WTC11 (cell line): Measurements from ENCODE around the gene RIN3. TPM values are rescaled to one million over a fixed set of nuclear protein-coding genes. Genes with fewer than 3 reads are reported as not detected.

Experiments
- ATAC-seq: fragments of 200-7000 bp; cut with Tn5 transposase; 2 replicates; pipeline ENCODE4 v1.10.0; 2021; ENCODE audit warnings: mild to moderate bottlenecking, moderate library complexity
- CTCF ChIA-PET: fragments of 300-600 bp; sonication (Branson Sonifier 250); formaldehyde crosslinking; loops from one replicate; lab custom pipeline; 2021; ENCODE audit warnings: antibody characterized with exemption; lab: Charles Lee
- POLR2A ChIA-PET: fragments of 350-600 bp; sonication (Branson Sonifier 250); formaldehyde crosslinking; loops from one replicate; lab custom pipeline; 2021; ENCODE audit warnings: antibody characterized with exemption; lab: Charles Lee
- DNase-seq: peaks from one replicate; pipeline ENCODE4 v3.0.0; 2021; ENCODE audit warnings: low spot score
- H3K27ac Mint-ChIP-seq: 2 replicates; pipeline ENCODE4 v1.8.0; 2021; ENCODE audit warnings: mixed read lengths
- H3K27me3 Mint-ChIP-seq: 2 replicates; pipeline ENCODE4 v1.8.0; 2021; ENCODE audit warnings: low read depth, mild to moderate bottlenecking, moderate library complexity, mixed read lengths
- H3K36me3 Mint-ChIP-seq: 2 replicates; pipeline ENCODE4 v1.8.0; 2021; ENCODE audit warnings: mixed read lengths
- H3K4me1 Mint-ChIP-seq: 2 replicates; pipeline ENCODE4 v1.8.0; 2022; ENCODE audit warnings: mixed read lengths
- H3K4me3 Mint-ChIP-seq: 2 replicates; pipeline ENCODE4 v1.8.0; 2021; ENCODE audit warnings: mild to moderate bottlenecking, moderate library complexity, mixed read lengths
- H3K9me3 Mint-ChIP-seq: 2 replicates; pipeline ENCODE4 v1.8.0; 2021; ENCODE audit warnings: mixed read lengths
- ATF1 ChIP-seq: sonication (generic); formaldehyde crosslinking; IDR thresholded peaks from 2 replicates; pipeline ENCODE4 v1.8.1; 2023; ENCODE audit warnings: mild to moderate bottlenecking, moderate library complexity, missing genetic modification reagents
- ETV6 ChIP-seq: sonication (generic); formaldehyde crosslinking; IDR thresholded peaks from 2 replicates; pipeline ENCODE4 v1.8.1; 2022; ENCODE audit warnings: mild to moderate bottlenecking, missing genetic modification reagents
- FOXP1 ChIP-seq: sonication (generic); formaldehyde crosslinking; IDR thresholded peaks from 2 replicates; pipeline ENCODE4 v1.8.0; 2022; ENCODE audit warnings: missing genetic modification reagents, mild to moderate bottlenecking, moderate library complexity, borderline replicate concordance
- GRHL2 ChIP-seq: fragments of 250-450 bp; sonication (Bioruptor Pico); IDR thresholded peaks from 2 replicates; pipeline ENCODE4 v1.8.0; 2022; ENCODE audit warnings: mild to moderate bottlenecking, moderate library complexity; ENCODE audit not compliant: insufficient replicate concordance, severe bottlenecking
- IRF2 ChIP-seq: sonication (generic); formaldehyde crosslinking; IDR thresholded peaks from 2 replicates; pipeline ENCODE4 v1.8.0; 2022; ENCODE audit warnings: low read depth, missing genetic modification reagents, borderline replicate concordance
- JAZF1 ChIP-seq: fragments of 250-450 bp; sonication (Bioruptor Pico); IDR thresholded peaks from 2 replicates; pipeline ENCODE4 v1.9.0; 2021; ENCODE audit warnings: moderate library complexity, mild to moderate bottlenecking, inconsistent platforms
- TEAD1 ChIP-seq: sonication (generic); formaldehyde crosslinking; IDR thresholded peaks from 2 replicates; pipeline ENCODE4 v1.8.0; 2022; ENCODE audit warnings: mild to moderate bottlenecking, missing genetic modification reagents
- ZNF121 ChIP-seq: sonication (generic); formaldehyde crosslinking; IDR thresholded peaks from 2 replicates; pipeline ENCODE4 v1.8.0; 2023; ENCODE audit warnings: missing genetic modification reagents
- ZNF317 ChIP-seq: sonication (generic); formaldehyde crosslinking; IDR thresholded peaks from 2 replicates; pipeline ENCODE4 v1.8.1; 2023; ENCODE audit warnings: low read depth, mild to moderate bottlenecking, moderate library complexity, missing genetic modification reagents, borderline replicate concordance
- total RNA-seq: library from RNA; stranded (reverse); gene quantifications from 3 replicates; pipeline ENCODE4 v1.2.3, GENCODE V29; 2021
- TF ChIP-seq, protein P1 (sequence below): sonication (generic); formaldehyde crosslinking; IDR thresholded peaks from 2 replicates; pipeline ENCODE4 v1.8.0; 2023; ENCODE audit warnings: mild to moderate bottlenecking, missing genetic modification reagents
- TF ChIP-seq, protein P2 (sequence below): sonication (generic); formaldehyde crosslinking; IDR thresholded peaks from 2 replicates; pipeline ENCODE4 v1.8.1; 2022; ENCODE audit warnings: mild to moderate bottlenecking, missing genetic modification reagents, moderate library complexity, borderline replicate concordance
- TF ChIP-seq, protein P3 (sequence below): sonication (generic); formaldehyde crosslinking; IDR thresholded peaks from 2 replicates; pipeline ENCODE4 v1.8.1; 2022; ENCODE audit warnings: low read depth, mild to moderate bottlenecking, moderate library complexity, missing genetic modification reagents, borderline replicate concordance
- TF ChIP-seq, protein P4 (sequence below): sonication (generic); formaldehyde crosslinking; IDR thresholded peaks from 2 replicates; pipeline ENCODE4 v1.8.0; 2022; ENCODE audit warnings: mild to moderate bottlenecking, missing genetic modification reagents
- TF ChIP-seq, protein P5 (sequence below): sonication (generic); formaldehyde crosslinking; IDR thresholded peaks from 2 replicates; pipeline ENCODE4 v1.8.1; 2023; ENCODE audit warnings: mild to moderate bottlenecking, missing genetic modification reagents

RIN3 gene
- total RNA-seq, 1 experiment from 2014 or later: 3.3 TPM

DNA sequence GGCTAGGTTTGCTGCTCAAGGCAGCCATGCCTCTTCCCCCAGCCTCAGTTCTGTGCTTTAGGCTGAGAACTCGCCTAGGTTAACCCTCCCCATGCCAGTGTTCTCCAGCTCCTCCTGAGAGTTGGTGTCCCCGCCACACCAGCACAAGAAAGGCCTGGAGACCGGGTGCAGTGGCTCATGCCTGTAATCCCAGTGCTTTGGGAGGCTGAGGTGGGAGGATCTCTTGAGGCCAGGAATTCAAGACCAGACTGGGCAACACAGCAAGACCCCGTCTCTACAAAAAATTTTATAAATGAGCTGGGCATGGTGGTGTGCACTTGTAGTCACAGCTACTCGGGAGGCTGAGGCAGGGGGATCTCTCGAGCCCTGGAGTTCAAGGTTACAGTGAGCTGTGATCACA is 10.2 kb downstream of the RIN3 start:
- Mint-ChIP-seq H3K27ac (no peak overlapping the region), H3K36me3 (no peaks in the 10 kb centered on the region), H3K9me3 (no peaks in the 10 kb centered on the region), H3K4me3 (no peak overlapping the region), H3K27me3 (no peaks in the 10 kb centered on the region), H3K4me1 (no peaks in the 10 kb centered on the region)
- TF ChIP-seq IRF2 (CRISPR knock-in tag) (no peak), FOXP1 (CRISPR knock-in tag) (no peak), ETV6 (CRISPR knock-in tag) (no peak), ZNF121 (CRISPR knock-in tag) (peak; percentile 82), ZNF317 (no peak)
- TF ChIP-seq, protein P1, sequence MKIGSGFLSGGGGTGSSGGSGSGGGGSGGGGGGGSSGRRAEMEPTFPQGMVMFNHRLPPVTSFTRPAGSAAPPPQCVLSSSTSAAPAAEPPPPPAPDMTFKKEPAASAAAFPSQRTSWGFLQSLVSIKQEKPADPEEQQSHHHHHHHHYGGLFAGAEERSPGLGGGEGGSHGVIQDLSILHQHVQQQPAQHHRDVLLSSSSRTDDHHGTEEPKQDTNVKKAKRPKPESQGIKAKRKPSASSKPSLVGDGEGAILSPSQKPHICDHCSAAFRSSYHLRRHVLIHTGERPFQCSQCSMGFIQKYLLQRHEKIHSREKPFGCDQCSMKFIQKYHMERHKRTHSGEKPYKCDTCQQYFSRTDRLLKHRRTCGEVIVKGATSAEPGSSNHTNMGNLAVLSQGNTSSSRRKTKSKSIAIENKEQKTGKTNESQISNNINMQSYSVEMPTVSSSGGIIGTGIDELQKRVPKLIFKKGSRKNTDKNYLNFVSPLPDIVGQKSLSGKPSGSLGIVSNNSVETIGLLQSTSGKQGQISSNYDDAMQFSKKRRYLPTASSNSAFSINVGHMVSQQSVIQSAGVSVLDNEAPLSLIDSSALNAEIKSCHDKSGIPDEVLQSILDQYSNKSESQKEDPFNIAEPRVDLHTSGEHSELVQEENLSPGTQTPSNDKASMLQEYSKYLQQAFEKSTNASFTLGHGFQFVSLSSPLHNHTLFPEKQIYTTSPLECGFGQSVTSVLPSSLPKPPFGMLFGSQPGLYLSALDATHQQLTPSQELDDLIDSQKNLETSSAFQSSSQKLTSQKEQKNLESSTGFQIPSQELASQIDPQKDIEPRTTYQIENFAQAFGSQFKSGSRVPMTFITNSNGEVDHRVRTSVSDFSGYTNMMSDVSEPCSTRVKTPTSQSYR (CRISPR knock-in tag): no peak
- DNase-seq (no peak), ATAC-seq (no peak)
- ChIA-PET POLR2A (interaction anchor here (1.1 kb wide), 1 partner anchor 30 kb away, joined by 4 read pairs; no protein-coding TSS in a partner anchor), CTCF (interaction anchor here (1.4 kb wide), 1 partner anchor 90 kb away, joined by 4 read pairs; no protein-coding TSS in a partner anchor)

DNA sequence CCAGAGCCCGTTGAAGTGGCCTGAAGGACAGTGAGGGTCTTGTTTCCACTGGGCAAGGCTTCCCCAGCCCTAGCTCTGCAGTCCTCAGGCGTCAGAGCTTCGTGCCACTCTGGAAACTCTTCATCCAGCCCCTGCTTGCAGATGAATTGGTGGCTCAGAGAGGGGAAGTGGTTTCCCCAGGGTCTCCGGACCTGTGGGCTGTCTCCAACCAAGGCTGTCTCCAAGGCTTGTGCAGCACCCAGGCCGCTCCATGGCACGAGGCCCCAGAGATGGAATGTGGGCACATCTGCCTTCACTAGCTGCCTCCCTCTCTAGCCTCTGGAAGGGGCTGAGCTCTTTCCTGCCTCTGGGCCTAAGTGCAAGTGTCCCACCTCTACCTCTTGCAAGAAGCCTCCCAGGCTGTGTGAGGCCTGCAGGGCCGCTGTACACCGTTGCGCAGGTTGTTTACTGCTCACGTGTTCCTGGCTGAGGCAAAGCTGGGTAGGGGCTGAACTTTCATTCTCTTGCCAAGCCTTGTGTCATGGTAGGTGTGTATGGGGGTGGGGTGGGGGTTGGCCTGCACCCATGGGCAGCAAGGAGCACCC is 11.1 kb downstream of the RIN3 start:
- Mint-ChIP-seq H3K4me1 (no peaks in the 10 kb centered on the region), H3K36me3 (no peaks in the 10 kb centered on the region), H3K9me3 (no peaks in the 10 kb centered on the region), H3K27ac (no peak overlapping the region), H3K4me3 (no peak overlapping the region), H3K27me3 (no peaks in the 10 kb centered on the region)
- TF ChIP-seq TEAD1 (CRISPR knock-in tag) (no peak), ZNF121 (CRISPR knock-in tag) (no peak), ATF1 (CRISPR knock-in tag) (no peak), GRHL2 (CRISPR knock-in tag) (no peak), JAZF1 (CRISPR knock-in tag) (no peak)
- TF ChIP-seq, protein P2, sequence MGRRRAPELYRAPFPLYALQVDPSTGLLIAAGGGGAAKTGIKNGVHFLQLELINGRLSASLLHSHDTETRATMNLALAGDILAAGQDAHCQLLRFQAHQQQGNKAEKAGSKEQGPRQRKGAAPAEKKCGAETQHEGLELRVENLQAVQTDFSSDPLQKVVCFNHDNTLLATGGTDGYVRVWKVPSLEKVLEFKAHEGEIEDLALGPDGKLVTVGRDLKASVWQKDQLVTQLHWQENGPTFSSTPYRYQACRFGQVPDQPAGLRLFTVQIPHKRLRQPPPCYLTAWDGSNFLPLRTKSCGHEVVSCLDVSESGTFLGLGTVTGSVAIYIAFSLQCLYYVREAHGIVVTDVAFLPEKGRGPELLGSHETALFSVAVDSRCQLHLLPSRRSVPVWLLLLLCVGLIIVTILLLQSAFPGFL: no peak
- TF ChIP-seq, protein P3, sequence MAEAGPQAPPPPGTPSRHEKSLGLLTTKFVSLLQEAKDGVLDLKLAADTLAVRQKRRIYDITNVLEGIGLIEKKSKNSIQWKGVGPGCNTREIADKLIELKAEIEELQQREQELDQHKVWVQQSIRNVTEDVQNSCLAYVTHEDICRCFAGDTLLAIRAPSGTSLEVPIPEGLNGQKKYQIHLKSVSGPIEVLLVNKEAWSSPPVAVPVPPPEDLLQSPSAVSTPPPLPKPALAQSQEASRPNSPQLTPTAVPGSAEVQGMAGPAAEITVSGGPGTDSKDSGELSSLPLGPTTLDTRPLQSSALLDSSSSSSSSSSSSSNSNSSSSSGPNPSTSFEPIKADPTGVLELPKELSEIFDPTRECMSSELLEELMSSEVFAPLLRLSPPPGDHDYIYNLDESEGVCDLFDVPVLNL (CRISPR knock-in tag): no peak
- TF ChIP-seq, protein P4, sequence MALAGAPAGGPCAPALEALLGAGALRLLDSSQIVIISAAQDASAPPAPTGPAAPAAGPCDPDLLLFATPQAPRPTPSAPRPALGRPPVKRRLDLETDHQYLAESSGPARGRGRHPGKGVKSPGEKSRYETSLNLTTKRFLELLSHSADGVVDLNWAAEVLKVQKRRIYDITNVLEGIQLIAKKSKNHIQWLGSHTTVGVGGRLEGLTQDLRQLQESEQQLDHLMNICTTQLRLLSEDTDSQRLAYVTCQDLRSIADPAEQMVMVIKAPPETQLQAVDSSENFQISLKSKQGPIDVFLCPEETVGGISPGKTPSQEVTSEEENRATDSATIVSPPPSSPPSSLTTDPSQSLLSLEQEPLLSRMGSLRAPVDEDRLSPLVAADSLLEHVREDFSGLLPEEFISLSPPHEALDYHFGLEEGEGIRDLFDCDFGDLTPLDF (CRISPR knock-in tag): no peak
- TF ChIP-seq, protein P5, sequence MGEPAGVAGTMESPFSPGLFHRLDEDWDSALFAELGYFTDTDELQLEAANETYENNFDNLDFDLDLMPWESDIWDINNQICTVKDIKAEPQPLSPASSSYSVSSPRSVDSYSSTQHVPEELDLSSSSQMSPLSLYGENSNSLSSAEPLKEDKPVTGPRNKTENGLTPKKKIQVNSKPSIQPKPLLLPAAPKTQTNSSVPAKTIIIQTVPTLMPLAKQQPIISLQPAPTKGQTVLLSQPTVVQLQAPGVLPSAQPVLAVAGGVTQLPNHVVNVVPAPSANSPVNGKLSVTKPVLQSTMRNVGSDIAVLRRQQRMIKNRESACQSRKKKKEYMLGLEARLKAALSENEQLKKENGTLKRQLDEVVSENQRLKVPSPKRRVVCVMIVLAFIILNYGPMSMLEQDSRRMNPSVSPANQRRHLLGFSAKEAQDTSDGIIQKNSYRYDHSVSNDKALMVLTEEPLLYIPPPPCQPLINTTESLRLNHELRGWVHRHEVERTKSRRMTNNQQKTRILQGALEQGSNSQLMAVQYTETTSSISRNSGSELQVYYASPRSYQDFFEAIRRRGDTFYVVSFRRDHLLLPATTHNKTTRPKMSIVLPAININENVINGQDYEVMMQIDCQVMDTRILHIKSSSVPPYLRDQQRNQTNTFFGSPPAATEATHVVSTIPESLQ (CRISPR knock-in tag): no peak
- POLR2A ChIA-PET: no interaction called here
- DNase-seq: no peak
- CTCF ChIA-PET: no interaction called here
- ATAC-seq: no peak
